Lung (tissue), 12 donors: ENCODE results near the gene ERICH6. TPM values are rescaled to one million over a fixed set of nuclear protein-coding genes. Genes with fewer than 3 reads are reported as not detected.
A peak's percentile ranks its signal among the peaks of the same experiment; 100 is the strongest.

Experiments
- ATAC-seq: fragments of 200-7000 bp; cut with Tn5 transposase; one replicate; pipeline ENCODE4 v1.9.1; 2020; ENCODE audit warnings: moderate number of reproducible peaks; ENCODE audit not compliant: insufficient read depth, low FRiP score
- DNase-seq, 3 donors: peaks; one replicate each; pipeline ENCODE4 v3.0.0-alpha.2; 2013 to 2017
- H3K27ac ChIP-seq, 2 donors: one replicate each; pipeline ENCODE4 v1.5.1; 2013; ENCODE audit warnings: mild to moderate bottlenecking in 2 of 2, moderate library complexity in 2 of 2, control low read depth in 1 of 2, inconsistent platforms in 1 of 2, low read depth in 1 of 2, low read length in 1 of 2
- H3K27me3 ChIP-seq, 3 donors: one replicate each; pipeline ENCODE4 v1.5.1; 2013; ENCODE audit warnings: low read length in 2 of 3; ENCODE audit not compliant: control insufficient read depth in 3 of 3, insufficient read depth in 3 of 3
- H3K36me3 ChIP-seq, 4 donors: one replicate each; pipeline ENCODE4 v1.5.1; 2013; ENCODE audit warnings: low read length in 4 of 4, mild to moderate bottlenecking in 1 of 4, moderate library complexity in 1 of 4; ENCODE audit not compliant: control insufficient read depth in 4 of 4, insufficient read depth in 4 of 4
- H3K4me1 ChIP-seq, 5 donors: one replicate each; pipeline ENCODE4 v1.5.1; 2013; ENCODE audit warnings: low read length in 5 of 5, mild to moderate bottlenecking in 2 of 5, moderate library complexity in 1 of 5; ENCODE audit not compliant: control insufficient read depth in 5 of 5, insufficient read depth in 5 of 5
- H3K4me3 ChIP-seq: one replicate; pipeline ENCODE4 v1.5.1; 2013; ENCODE audit warnings: mild to moderate bottlenecking, control low read depth, moderate library complexity
- H3K9ac ChIP-seq, 2 donors: one replicate each; pipeline ENCODE4 v1.5.1; 2013; ENCODE audit warnings: low read length in 2 of 2, control low read depth in 1 of 2; ENCODE audit not compliant: insufficient read depth in 1 of 2
- H3K9me3 ChIP-seq, 4 donors: one replicate each; pipeline ENCODE4 v1.5.1; 2013; ENCODE audit warnings: low read length in 3 of 4, mild to moderate bottlenecking in 1 of 4, moderate library complexity in 1 of 4; ENCODE audit not compliant: control insufficient read depth in 4 of 4, insufficient read depth in 3 of 4
- WGBS, 2 donors: extraction: QIAGEN DNeasy Blood & Tissue Kit; methylation state at CpG; one replicate each; pipeline ENCODE4 v1.1.7; 2013; 5-methylcytosine and 5-hydroxymethylcytosine counted together
- polyA plus RNA-seq, 2 donors: library from polyadenylated mRNA; stranded (reverse); fragments of 200-250 nt; gene quantifications; one replicate each; pipeline ENCODE4 v1.2.1, GENCODE V29; 2013
- total RNA-seq, 2 donors: library from RNA; depleted of rRNA in 1 of 2; stranded (reverse); fragments of >200 nt in 1 of 2; gene quantifications; one replicate each; pipeline ENCODE4 v1.2.1, GENCODE V29; 2014 to 2021
- TF ChIP-seq, protein P1 (sequence below): IDR thresholded peaks from 2 replicates; pipeline ENCODE4 v1.5.1; 2012; ENCODE audit warnings: mild to moderate bottlenecking; ENCODE audit errors: control extremely low read depth, extremely low read depth
- donor health status: control.
- donor health status: control.
- donor health status: Bipolar disorder and iron deficiency.
- donor health status: healthy.
- donor health status: DM: yes; HTN: yes; CAD: no.

Gene ERICH6
- total and polyA plus RNA-seq, 4 donors = 0.49 TPM; not detected in 3

DNA sequence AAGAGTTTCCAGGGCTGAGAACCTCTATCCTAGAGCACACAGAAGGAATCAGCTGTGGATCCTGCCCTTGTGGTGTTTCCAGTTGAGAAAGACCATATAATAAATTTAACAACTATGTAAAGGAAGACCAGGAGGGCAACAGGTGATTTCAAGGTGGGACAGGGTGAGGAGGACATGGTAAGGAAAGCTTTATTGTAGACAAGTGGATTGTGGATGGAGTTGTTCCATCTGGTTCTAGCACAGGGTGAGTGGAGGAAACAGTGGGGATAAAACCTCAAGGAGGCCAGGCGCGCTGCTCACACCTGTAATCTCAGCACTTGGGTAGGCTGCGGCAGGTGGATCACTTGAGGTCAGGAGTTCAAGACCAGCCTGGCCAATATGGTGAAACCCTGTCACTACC lies 42.1 kb upstream of the ERICH6 start:
- H3K4me1 ChIP-seq = peaks cover 0 to 18% (median 4%) of the 10 kb centered on the region in 5 donors
- H3K9ac ChIP-seq = no peak overlapping the region
- WGBS, 2 donors = 98 to 99% methylated on average over 3 of the region's 3 CpGs
- H3K9me3 ChIP-seq = no peaks in the 10 kb centered on the region
- H3K4me3 ChIP-seq = no peak overlapping the region
- ATAC-seq (no peak), DNase-seq (no peak)
- no peak overlapping the region for H3K27ac ChIP-seq
- H3K27me3 ChIP-seq = no peaks in the 10 kb centered on the region
- H3K36me3 ChIP-seq = peaks cover 0 to 8% (median 3%) of the 10 kb centered on the region in 4 donors
- TF ChIP-seq, protein P1, sequence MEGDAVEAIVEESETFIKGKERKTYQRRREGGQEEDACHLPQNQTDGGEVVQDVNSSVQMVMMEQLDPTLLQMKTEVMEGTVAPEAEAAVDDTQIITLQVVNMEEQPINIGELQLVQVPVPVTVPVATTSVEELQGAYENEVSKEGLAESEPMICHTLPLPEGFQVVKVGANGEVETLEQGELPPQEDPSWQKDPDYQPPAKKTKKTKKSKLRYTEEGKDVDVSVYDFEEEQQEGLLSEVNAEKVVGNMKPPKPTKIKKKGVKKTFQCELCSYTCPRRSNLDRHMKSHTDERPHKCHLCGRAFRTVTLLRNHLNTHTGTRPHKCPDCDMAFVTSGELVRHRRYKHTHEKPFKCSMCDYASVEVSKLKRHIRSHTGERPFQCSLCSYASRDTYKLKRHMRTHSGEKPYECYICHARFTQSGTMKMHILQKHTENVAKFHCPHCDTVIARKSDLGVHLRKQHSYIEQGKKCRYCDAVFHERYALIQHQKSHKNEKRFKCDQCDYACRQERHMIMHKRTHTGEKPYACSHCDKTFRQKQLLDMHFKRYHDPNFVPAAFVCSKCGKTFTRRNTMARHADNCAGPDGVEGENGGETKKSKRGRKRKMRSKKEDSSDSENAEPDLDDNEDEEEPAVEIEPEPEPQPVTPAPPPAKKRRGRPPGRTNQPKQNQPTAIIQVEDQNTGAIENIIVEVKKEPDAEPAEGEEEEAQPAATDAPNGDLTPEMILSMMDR = no peak

DNA sequence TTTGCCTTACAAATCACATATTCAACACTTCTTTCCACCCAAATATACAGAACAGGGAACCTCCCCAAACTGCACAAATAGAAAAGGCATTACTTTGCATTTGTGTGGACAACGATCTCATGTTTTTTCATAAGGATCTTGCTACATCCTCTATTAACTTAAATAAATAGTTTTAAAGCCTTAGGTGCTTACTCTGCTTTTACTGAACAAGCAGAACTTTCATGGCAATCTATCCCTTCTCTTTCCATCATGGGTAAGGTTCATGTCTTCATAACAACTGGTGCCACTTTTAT lies 41.1 kb upstream of the ERICH6 start:
- peaks cover 0 to 18% (median 4%) of the 10 kb centered on the region in 5 donors for H3K4me1 ChIP-seq
- 35 to 55% methylated on average over 1 of the region's 1 CpG for WGBS, 2 donors
- no peaks in the 10 kb centered on the region for H3K9me3 ChIP-seq
- H3K27me3 ChIP-seq = no peaks in the 10 kb centered on the region
- no peak overlapping the region for H3K27ac ChIP-seq
- no peak for ATAC-seq
- H3K36me3 ChIP-seq = peaks cover 0 to 8% (median 3%) of the 10 kb centered on the region in 4 donors
- no peak overlapping the region for H3K9ac ChIP-seq
- no peak for DNase-seq
- H3K4me3 ChIP-seq = no peak overlapping the region
- TF ChIP-seq, protein P1 = no peak

DNA sequence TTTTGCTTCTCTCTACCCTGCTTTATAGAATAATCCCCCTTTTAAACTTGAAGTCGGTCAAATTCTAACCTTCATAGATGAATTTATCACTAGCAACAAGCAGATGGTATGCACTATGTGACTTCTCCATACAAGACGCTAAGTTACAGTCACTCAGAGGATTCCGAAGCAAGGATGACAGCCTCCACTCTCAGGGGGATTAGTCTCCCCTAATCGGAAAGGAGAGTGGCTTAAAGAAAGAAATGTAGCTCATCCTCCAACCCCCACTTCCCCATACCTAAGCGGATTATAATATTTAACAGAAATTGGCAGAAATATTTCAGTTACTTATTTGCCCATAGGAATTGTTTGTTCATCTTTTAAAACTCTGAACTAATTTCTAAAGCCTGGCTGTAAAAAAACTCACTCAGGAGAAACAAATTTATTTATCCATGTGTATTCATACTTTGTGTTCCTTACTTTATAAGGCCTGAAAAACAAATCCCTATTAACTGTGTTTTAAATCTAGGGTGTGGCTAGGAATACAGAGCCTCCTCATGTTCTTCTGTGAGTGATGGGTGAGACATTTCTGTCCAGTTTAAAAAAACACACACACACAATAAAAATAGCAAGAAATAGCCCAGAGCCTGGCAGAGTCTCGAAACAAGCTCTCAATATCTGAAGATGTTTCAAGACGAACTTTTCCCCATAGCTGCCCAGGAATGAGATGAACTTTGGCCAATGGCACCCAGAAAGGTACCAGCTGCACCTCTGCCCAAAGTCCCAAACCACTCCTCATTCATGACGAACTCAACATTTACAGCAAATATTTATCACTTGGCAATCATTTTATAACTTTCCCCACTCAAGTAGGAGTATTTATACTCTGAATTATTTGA lies 40.6 kb upstream of the ERICH6 start:
- no peaks in the 10 kb centered on the region for H3K27me3 ChIP-seq
- peaks cover 0 to 18% (median 4%) of the 10 kb centered on the region in 5 donors for H3K4me1 ChIP-seq
- DNase-seq = no peak
- TF ChIP-seq, protein P1 = no peak
- no peak overlapping the region for H3K9ac ChIP-seq
- 73 to 84% methylated on average over 8 of the region's 8 CpGs for WGBS, 2 donors
- H3K4me3 ChIP-seq = no peak overlapping the region
- peak overlapping the region in 1 of 2 donors; percentile 13 for H3K27ac ChIP-seq
- no peak for ATAC-seq
- H3K36me3 ChIP-seq = peaks cover 0 to 7% (median 3%) of the 10 kb centered on the region in 4 donors
- H3K9me3 ChIP-seq = no peaks in the 10 kb centered on the region
